GM21515 (cell line): Measurements from ENCODE around the gene LRRC8D.

Experiments used
- ATAC-seq: cut with Tn5 transposase; IDR thresholded peaks from one replicate; pipeline ENCODE4 v1.9.1; 2021; ENCODE audit not compliant: unreplicated experiment

The LRRC8D gene

GRCh38 chr1:89890085-89890752 is 69.4 kb downstream of the LRRC8D start:
- no peak for ATAC-seq

GRCh38 chr1:89892816-89893215 is 72.0 kb downstream of the LRRC8D start:
- no peak for ATAC-seq

GRCh38 chr1:89894210-89895201 is 73.7 kb downstream of the LRRC8D start:
- ATAC-seq, result no peak

- no peak for ATAC-seq
These were observed 75.5 kb downstream of the LRRC8D start for GRCh38 chr1:89896105-89896942.

- ATAC-seq, result no peak
These were observed 76.7 kb downstream of the LRRC8D start for GRCh38 chr1:89897347-89898133.

GRCh38 chr1:89898150-89898549 is 77.3 kb downstream of the LRRC8D start:
- no peak for ATAC-seq

- no peak for ATAC-seq
These were observed 78.1 kb downstream of the LRRC8D start for GRCh38 chr1:89898695-89899470.

- no peak for ATAC-seq
These were observed 79.5 kb downstream of the LRRC8D start for GRCh38 chr1:89900323-89900722.

GRCh38 chr1:89900791-89901708 is 80.2 kb downstream of the LRRC8D start:
- no peak for ATAC-seq

GRCh38 chr1:89901957-89902669 is 81.3 kb downstream of the LRRC8D start:
- ATAC-seq, result no peak

- ATAC-seq, result no peak
These were observed 82.7 kb downstream of the LRRC8D start for GRCh38 chr1:89903550-89903949.

- ATAC-seq, result no peak
These were observed 83.6 kb downstream of the LRRC8D start for GRCh38 chr1:89904219-89904980.

- ATAC-seq, result no peak
These were observed 84.7 kb downstream of the LRRC8D start for GRCh38 chr1:89905395-89906058.

- no peak for ATAC-seq
These were observed 85.3 kb downstream of the LRRC8D start for GRCh38 chr1:89906088-89906487.

GRCh38 chr1:89907727-89908212 is 86.9 kb downstream of the LRRC8D start:
- ATAC-seq, result no peak

GRCh38 chr1:89908273-89908671 is 87.4 kb downstream of the LRRC8D start:
- ATAC-seq, result no peak
